ENCODE measurements around the gene TCL1B.

- no peak for TF ChIP-seq EZH2 (IDR thresholded peaks at IDR 0.05; ENCODE audit: low read length)
- TF ChIP-seq CTCF (optimal IDR thresholded peaks at IDR 0.05 in 1 of 3, IDR thresholded peaks at IDR 0.05 in 1 of 3, conservative IDR thresholded peaks at IDR 0.05 in 1 of 3; ENCODE audit: extremely low read depth in 1 of 3, insufficient read depth in 2 of 3, low read length in 3 of 3), result no peak
Measured at GRCh38 chr14:95691591-95691990, 5.4 kb downstream of the TCL1B start.
